ENCODE measurements around the gene TBK1. TPM values are rescaled to one million over a fixed set of nuclear protein-coding genes. Genes with fewer than 3 reads are reported as not detected.

The TBK1 gene
- total RNA-seq (2014; rRNA removed; shearing (Covaris generic)) = 40.9 and 43.8 TPM in 2 replicates

GRCh38 chr12:64451687-64452558 is at the start of gene TBK1:
Gene TBK1 (plus strand): TSS chr12:64452120. CDS start chr12:64455871, 3,751 bp downstream.
- DNase-seq (ENCODE audit: low spot score) = peak; percentile 70

GRCh38 chr12:64402181-64402580 is 49.7 kb upstream of the TBK1 start:
- DNase-seq (ENCODE audit: low spot score) = no peak

DNA sequence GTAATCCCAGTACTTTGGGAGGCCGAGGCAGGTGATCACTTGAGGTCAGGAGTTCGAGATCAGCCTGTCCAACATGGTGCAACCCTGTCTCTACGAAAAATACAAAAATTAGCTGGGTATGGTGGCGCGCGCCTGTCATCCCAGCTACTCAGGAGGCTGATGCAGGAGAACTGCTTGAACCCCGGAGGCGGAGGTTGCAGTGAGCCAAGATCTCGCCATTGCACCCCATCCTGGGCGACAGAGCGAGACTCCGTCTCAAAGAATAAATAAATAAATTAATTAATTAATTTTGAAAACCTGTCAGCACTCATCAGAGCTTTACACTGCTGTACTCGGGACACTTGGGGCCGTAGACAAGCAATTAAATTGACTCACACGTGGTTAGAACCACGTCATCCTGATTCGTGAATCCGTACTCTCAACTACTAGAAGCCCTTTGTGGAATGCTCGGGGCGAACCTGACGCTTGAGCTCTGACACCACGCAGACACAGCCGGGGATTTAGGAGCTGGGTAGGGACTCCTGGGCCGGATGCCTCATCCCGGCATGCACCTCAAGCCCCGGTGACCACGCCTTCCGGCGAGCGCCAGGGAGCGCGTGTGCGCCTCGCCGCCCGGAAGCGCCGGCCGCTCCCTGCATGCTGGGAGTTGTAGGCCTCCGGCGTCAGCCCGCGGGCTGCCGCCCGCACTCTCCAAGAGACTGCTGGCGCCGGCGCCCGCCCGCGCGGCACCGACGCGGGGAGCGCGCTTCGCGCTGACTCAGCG is 48.0 kb upstream of the TBK1 start, which contains the start of gene XPOT:
Gene XPOT (plus strand): TSS at position 686 of the 763 bp plus-strand sequence. CDS start 5,644 bp downstream, outside the sequence.
- DNase-seq (ENCODE audit: low spot score) = peak; percentile 88

GRCh38 chr12:64404470-64405256 is 47.3 kb upstream of the TBK1 start:
- peak; percentile 50 for DNase-seq (ENCODE audit: low spot score)

DNA sequence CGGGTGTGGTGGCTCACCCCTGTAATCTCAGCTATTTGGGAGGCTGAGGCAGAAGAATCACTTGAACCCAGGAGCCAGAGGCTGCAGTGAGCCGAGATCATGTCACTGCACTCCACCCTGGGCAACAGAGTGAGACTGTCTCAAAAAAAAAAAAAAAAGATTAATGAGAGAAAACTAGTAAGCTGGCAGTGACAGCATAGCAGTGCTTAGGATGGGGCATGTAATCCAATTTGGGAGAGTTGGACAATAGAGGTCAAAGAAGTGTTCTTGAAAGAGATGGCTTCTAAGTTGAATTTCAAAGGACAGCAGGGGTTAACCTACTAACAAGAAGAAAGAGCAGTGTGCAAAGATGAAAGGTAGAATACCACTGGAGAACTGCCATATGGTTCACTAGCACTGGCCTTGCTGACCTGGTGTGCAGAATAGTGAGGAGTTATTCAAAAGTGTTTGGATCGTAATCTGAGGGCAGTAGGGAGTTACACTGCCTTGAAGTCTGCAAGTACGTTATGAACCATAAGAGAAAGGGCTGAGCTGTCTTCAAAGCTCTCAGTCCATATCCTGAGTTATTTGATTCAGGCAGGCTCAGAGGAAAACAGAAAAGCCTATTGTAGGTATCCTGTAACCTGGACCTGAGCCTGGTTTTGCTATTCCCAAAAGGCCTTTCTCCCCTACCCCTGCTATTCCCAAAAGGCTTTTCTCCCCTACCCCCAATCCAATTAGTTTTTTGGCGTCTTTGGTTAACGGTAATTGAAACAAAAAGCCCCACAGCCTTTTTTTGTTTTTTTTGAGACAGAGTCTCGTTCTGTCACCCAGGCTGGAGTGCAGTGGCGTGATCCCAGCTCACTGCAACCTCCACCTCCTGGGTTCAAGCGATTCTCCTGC is 44.3 kb upstream of the TBK1 start:
- DNase-seq (ENCODE audit: low spot score) = no peak

- no peak for DNase-seq (ENCODE audit: low spot score)
Observed at GRCh38 chr12:64411427-64411826, 40.5 kb upstream of the TBK1 start.

DNA sequence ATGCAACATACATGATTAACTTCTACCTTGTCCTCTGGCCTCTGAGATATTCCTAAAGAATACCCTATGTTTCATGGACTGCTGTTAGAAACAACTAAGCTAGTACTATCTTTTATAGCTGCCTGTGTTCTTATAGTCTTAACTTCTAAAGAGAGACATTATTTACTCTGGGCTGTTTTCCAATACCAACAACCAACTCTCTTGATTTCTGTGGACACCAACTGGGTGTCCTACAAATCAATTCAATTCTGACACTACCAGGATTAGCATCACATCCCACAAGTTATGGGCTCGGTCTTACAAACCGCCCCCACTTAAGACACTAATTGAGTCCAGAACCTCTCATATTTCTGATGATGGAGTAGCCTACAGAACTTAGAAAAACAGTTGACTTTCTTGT is 39.5 kb upstream of the TBK1 start:
- no peak for DNase-seq (ENCODE audit: low spot score)

- DNase-seq (ENCODE audit: low spot score) = no peak
Observed at GRCh38 chr12:64413884-64414283, 38.0 kb upstream of the TBK1 start.

DNA sequence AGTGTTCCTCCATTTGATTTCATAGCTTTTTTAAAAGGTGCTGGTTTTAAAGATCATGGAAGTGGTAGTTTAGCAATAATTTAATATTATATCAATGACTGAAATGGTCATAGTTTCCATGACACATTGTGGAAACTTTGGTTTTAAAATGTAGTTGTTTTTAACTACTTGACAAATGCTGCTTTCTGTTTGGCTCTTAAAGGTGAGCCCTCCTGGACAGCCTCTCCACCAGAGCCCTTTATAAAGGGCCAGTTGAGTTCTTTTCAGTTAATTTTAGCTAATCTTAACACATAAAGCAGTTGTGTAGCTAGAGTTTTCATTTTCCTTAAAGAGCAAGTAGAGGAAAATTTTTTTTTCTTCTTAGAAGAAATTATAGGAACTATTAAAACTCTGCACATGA is 33.7 kb upstream of the TBK1 start:
- no peak for DNase-seq (ENCODE audit: low spot score)

DNA sequence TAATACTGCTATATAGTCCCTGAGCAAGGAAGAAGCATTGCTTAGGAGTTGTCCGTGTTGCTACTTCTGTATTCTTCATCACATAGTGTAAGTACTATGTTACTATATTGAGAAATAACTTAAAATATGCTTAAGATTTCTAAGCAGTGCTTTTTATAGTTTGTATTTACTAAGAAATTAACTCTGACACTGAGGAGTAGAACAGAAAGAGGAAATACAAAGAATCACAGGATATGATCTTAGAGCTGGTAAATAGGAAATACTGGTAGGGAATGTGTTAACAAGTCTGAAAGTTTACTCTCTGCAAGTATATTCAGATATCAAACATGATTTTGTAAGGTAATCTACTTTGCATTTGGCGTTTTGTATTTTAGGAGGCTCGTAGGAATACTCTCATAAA is 32.2 kb upstream of the TBK1 start:
- DNase-seq (ENCODE audit: low spot score) = no peak

- no peak for DNase-seq (ENCODE audit: low spot score)
Observed at GRCh38 chr12:64427988-64428387, 23.9 kb upstream of the TBK1 start.

DNA sequence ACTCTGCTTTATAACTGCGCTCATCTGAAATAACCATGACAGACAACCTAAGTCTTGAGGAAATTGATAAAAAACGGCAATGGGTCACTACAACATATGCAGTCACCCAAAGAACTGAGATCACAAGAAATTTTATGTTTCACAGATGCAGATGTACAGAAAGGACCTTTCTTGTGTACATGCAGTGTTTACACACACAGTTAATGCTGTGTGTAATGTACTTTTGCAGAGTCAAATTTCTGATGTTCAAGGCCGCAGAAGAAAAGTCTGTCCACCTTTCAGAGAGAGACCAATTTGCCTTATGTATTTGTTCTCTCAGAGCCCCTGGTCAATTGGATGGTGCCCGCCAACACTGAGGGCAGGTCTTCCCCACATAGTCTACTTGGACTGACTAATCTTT is 23.0 kb upstream of the TBK1 start:
- DNase-seq (ENCODE audit: low spot score) = no peak

DNA sequence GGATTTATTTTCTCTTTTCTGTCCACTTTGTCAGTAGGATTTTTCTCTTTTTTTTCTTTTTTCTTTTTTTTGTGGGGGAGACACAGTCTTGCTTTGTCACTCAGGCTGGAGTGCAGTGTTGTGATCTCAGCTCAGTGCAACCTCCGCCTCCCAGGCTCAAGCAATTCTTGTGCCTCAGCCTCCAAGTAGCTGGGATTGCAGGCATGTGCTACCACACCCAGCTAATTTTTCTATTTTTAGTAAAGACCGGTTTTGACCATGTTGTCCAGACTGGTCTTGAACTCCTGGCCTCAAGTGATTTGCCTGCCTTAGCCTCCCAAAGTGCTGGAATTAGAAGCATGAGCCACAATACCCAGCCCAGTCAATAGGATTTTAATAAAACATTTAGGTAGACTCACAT is 21.0 kb upstream of the TBK1 start:
- no peak for DNase-seq (ENCODE audit: low spot score)

GRCh38 chr12:64431791-64432190 is 20.1 kb upstream of the TBK1 start:
- no peak for DNase-seq (ENCODE audit: low spot score)

GRCh38 chr12:64433915-64434314 is 18.0 kb upstream of the TBK1 start:
- no peak for DNase-seq (ENCODE audit: low spot score)

DNA sequence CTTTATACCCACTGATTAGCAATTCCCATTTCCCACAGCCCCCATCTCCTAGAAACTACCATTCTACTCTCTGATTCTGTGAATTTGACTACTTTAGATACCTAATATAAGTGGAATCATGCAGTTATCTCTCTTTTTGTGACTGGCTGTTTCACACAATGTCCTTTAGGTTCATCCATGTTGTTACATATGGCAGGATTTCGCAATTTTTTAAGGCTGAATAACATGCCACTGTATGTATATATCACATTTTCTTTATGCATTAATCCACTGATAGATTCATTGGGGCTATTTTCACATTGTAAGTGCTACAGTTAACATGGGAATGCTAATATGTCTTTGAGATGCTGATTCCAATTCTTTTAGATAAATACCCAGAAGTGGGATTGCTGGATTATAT is 11.8 kb upstream of the TBK1 start:
- no peak for DNase-seq (ENCODE audit: low spot score)

GRCh38 chr12:64445490-64445889 is 6.4 kb upstream of the TBK1 start:
- DNase-seq (ENCODE audit: low spot score) = no peak

DNA sequence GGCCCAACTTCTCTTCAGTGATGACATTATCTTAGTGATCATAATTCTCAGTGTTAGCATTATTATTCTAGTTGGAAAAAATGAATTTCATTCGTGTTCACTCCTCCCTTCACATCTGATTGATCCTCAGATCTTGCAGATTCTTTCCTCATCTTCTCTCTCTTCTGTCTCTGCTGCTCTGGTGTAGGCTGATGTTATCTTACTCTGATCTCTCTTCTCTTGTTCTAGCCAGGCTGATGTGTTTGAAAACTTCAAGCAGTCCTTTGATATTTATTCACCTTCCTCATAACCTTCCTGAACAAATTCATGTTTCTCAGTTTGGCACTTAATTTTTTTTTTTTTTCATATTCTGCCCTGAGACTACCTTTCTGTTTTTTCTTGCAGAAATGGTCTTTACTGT is 5.6 kb upstream of the TBK1 start:
- DNase-seq (ENCODE audit: low spot score) = no peak

DNA sequence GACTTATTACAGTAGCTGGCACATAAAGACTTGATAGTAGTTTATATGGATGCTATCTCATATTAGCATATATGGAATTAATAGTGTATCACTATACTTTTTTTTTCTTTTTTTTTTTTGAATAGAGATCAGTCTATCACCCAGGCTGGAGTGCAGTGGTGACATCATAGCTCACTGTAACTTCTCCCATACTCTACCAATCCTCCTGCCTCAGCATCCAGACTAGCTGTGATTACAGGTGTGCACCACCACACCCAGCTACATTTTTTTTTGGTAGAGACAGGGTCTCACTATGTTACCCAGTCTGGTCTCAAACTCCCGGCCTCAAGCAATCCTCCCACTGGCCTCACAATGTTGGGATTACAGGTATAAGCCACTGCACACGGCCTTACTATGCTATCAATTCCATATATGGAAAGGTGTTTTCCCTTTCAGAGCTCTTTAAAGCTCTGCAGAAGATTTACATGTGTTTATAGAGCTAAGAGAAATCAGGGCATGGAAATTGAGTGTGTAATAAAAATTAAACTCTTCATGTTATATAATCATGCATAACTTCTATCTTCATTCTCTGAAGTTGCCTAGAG is 1.8 kb upstream of the TBK1 start:
- no peak for DNase-seq (ENCODE audit: low spot score)

DNA sequence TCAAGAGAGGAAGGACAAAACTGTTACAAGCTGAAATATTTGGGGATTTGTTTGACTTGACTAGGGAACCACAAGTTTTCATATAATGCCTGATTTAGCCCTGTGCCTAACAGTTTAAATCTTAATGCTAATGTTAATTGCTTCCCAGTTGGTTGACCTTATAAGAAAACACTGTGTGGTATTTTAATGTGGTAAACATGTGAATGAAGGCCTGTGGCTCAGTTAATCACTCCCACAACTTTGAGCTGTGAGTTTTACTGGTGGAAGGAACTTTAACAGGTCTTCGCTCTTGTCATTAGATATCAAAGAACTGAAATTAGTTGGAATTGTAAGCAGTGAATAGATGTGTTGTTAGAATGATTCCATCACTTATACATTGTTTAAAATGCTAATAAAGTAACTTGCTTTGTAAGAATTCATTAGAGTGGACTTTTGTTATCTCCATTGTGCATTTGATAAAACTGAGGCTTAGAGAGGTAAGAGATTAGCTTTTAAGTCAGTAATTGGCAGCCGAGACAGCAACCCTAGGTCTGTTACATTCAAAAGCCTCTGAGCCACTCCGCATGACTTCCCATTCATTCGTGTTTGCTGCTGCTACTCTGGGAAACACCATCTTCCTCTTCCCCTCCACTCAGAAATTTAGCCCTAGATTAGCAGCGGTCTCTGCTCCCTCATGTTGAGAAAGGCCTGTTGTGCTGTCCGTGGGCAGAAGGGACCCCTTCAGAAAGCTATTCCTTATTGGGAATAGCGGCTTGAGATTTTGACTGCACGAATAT is 1.0 kb upstream of the TBK1 start:
- DNase-seq (ENCODE audit: low spot score) = peak; percentile 26

Measured in A172 (cell line).